Mucosa of descending colon (tissue), 3 donors: ENCODE measurements around the gene SNAP91. TPM values are rescaled to one million over a fixed set of nuclear protein-coding genes. Genes with fewer than 3 reads are reported as not detected.

Experiments used
- ATAC-seq: fragments of 200-7000 bp; cut with Tn5 transposase; one replicate; pipeline ENCODE4 v1.9.1; 2020; ENCODE audit warnings: mild to moderate bottlenecking, moderate library complexity
- DNase-seq, 3 donors: peaks; one replicate each; pipeline ENCODE4 v3.0.0-alpha.2; 2020
- H3K36me3 ChIP-seq: fragments of 200-600 bp; one replicate; pipeline ENCODE4 v1.8.0; 2021; ENCODE audit warnings: low read depth, mild to moderate bottlenecking
- H3K4me1 ChIP-seq: fragments of 200-600 bp; one replicate; pipeline ENCODE4 v1.8.0; 2021; ENCODE audit warnings: low read depth, mild to moderate bottlenecking
- H3K4me3 ChIP-seq: fragments of 200-600 bp; one replicate; pipeline ENCODE4 v1.8.0; 2021; ENCODE audit warnings: mild to moderate bottlenecking
- H3K9me3 ChIP-seq: fragments of 200-600 bp; one replicate; pipeline ENCODE4 v1.8.0; 2021; ENCODE audit warnings: mild to moderate bottlenecking
- CTCF ChIP-seq: fragments of 200-600 bp; IDR thresholded peaks from one replicate; pipeline ENCODE4 v1.8.0; 2022; ENCODE audit warnings: antibody characterized with exemption, mild to moderate bottlenecking
- intact Hi-C, 2 donors: fragments of 100-400 bp; cut with DNase I in 1 of 2; cut with micrococcal nuclease in 1 of 2; formaldehyde crosslinking; loops; one replicate each; pipeline versions ENCODE4 v1.11.0 to v1.11.1; 2022; cut with DNase I, micrococcal nuclease
- total RNA-seq, 3 donors: library from RNA; stranded (reverse); fragmentation: NEBNext Ultra II Directional in 2 of 3; extraction: Animal tissue kit (Norgen Biotek cat#: 25700) in 2 of 3; gene quantifications; one replicate each; pipeline versions ENCODE4 v1.2.1 to v1.2.4, GENCODE V29; 2021 to 2023
- donor health status: DM: no; HTN: no; CAD: no; lungs with moderate emphysema.
- donor health status: DM: no; HTN: no; CAD: no.
- donor health status: DM: no; HTN: yes; CAD: no.

Gene SNAP91
- total RNA-seq, 3 donors from 2014 or later = 0.29 to 3.5 (median 0.49) TPM

DNA sequence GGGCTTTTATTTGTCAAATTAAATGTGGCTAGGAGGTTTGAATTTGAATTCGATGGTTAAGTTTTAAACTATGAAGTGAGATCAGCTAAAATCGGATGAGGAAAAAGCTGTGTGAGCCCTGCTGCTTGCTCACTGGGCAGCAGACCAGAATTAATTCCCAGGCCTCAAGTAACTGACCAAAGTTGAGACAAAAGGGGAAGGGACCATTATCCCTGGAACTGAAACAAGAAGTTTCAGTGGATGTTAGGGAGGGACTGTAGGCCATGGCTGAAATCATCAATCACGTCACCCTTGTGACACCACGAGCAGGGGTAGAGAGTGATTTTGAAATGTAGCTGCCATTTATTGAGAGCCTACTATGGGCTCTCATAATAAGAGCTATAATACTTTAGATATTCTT is 203.5 kb downstream of the SNAP91 start:
- H3K9me3 ChIP-seq = no peaks in the 10 kb centered on the region
- ATAC-seq (no peak), DNase-seq (peak in 1 of 3 donors; percentile 9)
- no peak for TF ChIP-seq CTCF
- no peak overlapping the region for H3K4me3 ChIP-seq
- intact Hi-C loops = no loop called here
- no peaks in the 10 kb centered on the region for H3K36me3 ChIP-seq
- no peaks in the 10 kb centered on the region for H3K4me1 ChIP-seq

Other genes starting within 250 kb of the SNAP91 start
- gene PRSS35, start 196.6 kb downstream of the SNAP91 start, total RNA-seq = under 1 TPM in 1 of 3 donors, not detected in 2; 0.14 TPM
- 1 to 10 TPM in 1 of 3 donors, not detected in 2; 1.3 TPM for gene RIPPLY2, start 144.3 kb upstream of the SNAP91 start, total RNA-seq
- 10 to 100 TPM; 26.6 to 30.7 (median 29.0) TPM for gene CYB5R4, start 150.6 kb upstream of the SNAP91 start, total RNA-seq